K562 (cell line): ENCODE measurements around the gene IL11. TPM values are rescaled to one million over a fixed set of nuclear protein-coding genes. Genes with fewer than 3 reads are reported as not detected.

Source experiments
- BRF2 ChIP-seq: IDR thresholded peaks from 3 replicates; pipeline ENCODE4 v1.6.1; 2011; ENCODE audit warnings: borderline replicate concordance, mild to moderate bottlenecking; ENCODE audit not compliant: insufficient read length, insufficient read depth
- HNRNPUL1 ChIP-seq: fragments of 200-400 bp; formaldehyde crosslinking; IDR thresholded peaks from 2 replicates; pipeline ENCODE4 v1.6.1; 2017; ENCODE audit warnings: low read length
- MAFK ChIP-seq: IDR thresholded peaks from 2 replicates; pipeline ENCODE4 v1.6.1; 2011; ENCODE audit warnings: low read length, improper control_type of control experiment
- NRF1 ChIP-seq, 2 experiments: fragments of 450-650 bp; IDR thresholded peaks in 1 of 2; conservative IDR thresholded peaks in 1 of 2; 2 replicates each; pipeline ENCODE4 v1.6.1; 2014; ENCODE audit warnings: mild to moderate bottlenecking in 2 of 2
- POLR3A ChIP-seq: IDR thresholded peaks from 2 replicates; pipeline ENCODE4 v1.6.1; 2011; ENCODE audit warnings: borderline replicate concordance, mild to moderate bottlenecking, moderate library complexity; ENCODE audit not compliant: insufficient read length, insufficient read depth; ENCODE audit errors: extremely low read depth
- PPARD ChIP-seq: fragments of 250-450 bp; sonication (Bioruptor Pico); IDR thresholded peaks from 2 replicates; pipeline ENCODE4 v1.8.0; 2022; ENCODE audit warnings: inconsistent platforms, mild to moderate bottlenecking, moderate library complexity
- REST ChIP-seq, 2 experiments: fragments of 450-650 bp; formaldehyde crosslinking in 1 of 2; IDR thresholded peaks; 2 replicates each; pipeline versions ENCODE4 v1.4.0 to v1.6.1; 2014 to 2020; ENCODE audit warnings: mild to moderate bottlenecking in 2 of 2, borderline replicate concordance in 1 of 2, low read depth in 1 of 2
- RNF219 ChIP-seq: fragments of 250-450 bp; sonication (Bioruptor Pico); IDR thresholded peaks from 2 replicates; pipeline ENCODE4 v1.5.0; 2022; ENCODE audit warnings: mild to moderate bottlenecking
- YY1 ChIP-seq, 3 experiments: IDR thresholded peaks; 2 replicates each; pipeline ENCODE4 v1.6.1; 2011; ENCODE audit warnings: low read length in 2 of 3, mild to moderate bottlenecking in 2 of 3, moderate library complexity in 2 of 3, borderline replicate concordance in 1 of 3, control low read depth in 1 of 3, low read depth in 1 of 3; ENCODE audit not compliant: insufficient read depth in 3 of 3, insufficient replicate concordance in 2 of 3, control insufficient read depth in 1 of 3, insufficient read length in 1 of 3; ENCODE audit errors: extremely low read depth in 1 of 3
- ZNF134 ChIP-seq: fragments of 250-450 bp; sonication (Bioruptor Pico); conservative IDR thresholded peaks from 2 replicates; pipeline ENCODE4 v1.4.0; 2020
- ZNF398 ChIP-seq: fragments of 250-450 bp; sonication (Bioruptor Pico); IDR thresholded peaks from 2 replicates; pipeline ENCODE4 v1.8.0; 2021; ENCODE audit warnings: moderate library complexity, mild to moderate bottlenecking, inconsistent platforms
- polyA plus RNA-seq, 8 experiments: library from polyadenylated mRNA; depleted of rRNA in 4 of 8; stranded (reverse) in 5 of 8; unstranded in 3 of 8; fragments of >200 nt; fragmentation: Nextera tagmentation in 2 of 8; fragmentation: Illumina TruSeq in 1 of 8; extraction: Ambion mirVana in 2 of 8; extraction: Trizol in 1 of 8; gene quantifications; 2 replicates each; pipeline versions ENCODE4 v1.2.1 to v1.2.3, GENCODE V29; 2011 to 2014; ENCODE audit warnings: inconsistent platforms in 1 of 8, missing spikeins in 1 of 8
- total RNA-seq, 7 experiments: library from RNA; depleted of rRNA in 6 of 7; stranded (reverse); fragments of >200 nt in 6 of 7; fragmentation: Illumina TruSeq in 2 of 7; extraction: Trizol in 2 of 7; gene quantifications; 2 replicates each; pipeline versions ENCODE4 v1.2.1 to v1.2.3, GENCODE V29; 2011 to 2021; ENCODE audit warnings: low replicate concordance in 1 of 7

Gene IL11
- total and polyA plus RNA-seq, 9 of the 15 experiments (the other 6 are each of a cell fraction or from before 2014, with no cell fraction given), result 0.04 to 0.42 (median 0.06) TPM; not detected in 6

- TF ChIP-seq HNRNPUL1, result no peak
- peak; percentile 45; the same call in 1 of the 2 replicates for TF ChIP-seq REST (IDR thresholded peaks at IDR 0.05; ENCODE audit: borderline replicate concordance)
- no peak for TF ChIP-seq REST (CRISPR knock-in tag; IDR thresholded peaks at IDR 0.05; ENCODE audit: low read depth)
- TF ChIP-seq MAFK, result no peak
- no peak for TF ChIP-seq ZNF398 (CRISPR knock-in tag)
- no peak for TF ChIP-seq POLR3A
- TF ChIP-seq NRF1 (conservative IDR thresholded peaks at IDR 0.05 in 1 of 2, IDR thresholded peaks at IDR 0.05 in 1 of 2), result peak; percentile 92 to 94
- TF ChIP-seq RNF219, result no peak
- TF ChIP-seq ZNF134 (CRISPR knock-in tag), result no peak
- no peak for TF ChIP-seq BRF2
- no peak for TF ChIP-seq PPARD
- TF ChIP-seq YY1 (IDR thresholded peaks at IDR 0.05; ENCODE audit: borderline replicate concordance in 1 of 3, control insufficient read depth in 1 of 3, extremely low read depth in 1 of 3, insufficient read depth in 3 of 3, insufficient read length in 1 of 3, insufficient replicate concordance in 2 of 3, low read depth in 1 of 3, low read length in 2 of 3), result no peak
Measured at GRCh38 chr19:55339105-55339888, 31.0 kb downstream of the IL11 start, which contains the start of gene KMT5C (continued).
